ENCODE measurements around the gene ZRANB2.

The ZRANB2 gene

DNA sequence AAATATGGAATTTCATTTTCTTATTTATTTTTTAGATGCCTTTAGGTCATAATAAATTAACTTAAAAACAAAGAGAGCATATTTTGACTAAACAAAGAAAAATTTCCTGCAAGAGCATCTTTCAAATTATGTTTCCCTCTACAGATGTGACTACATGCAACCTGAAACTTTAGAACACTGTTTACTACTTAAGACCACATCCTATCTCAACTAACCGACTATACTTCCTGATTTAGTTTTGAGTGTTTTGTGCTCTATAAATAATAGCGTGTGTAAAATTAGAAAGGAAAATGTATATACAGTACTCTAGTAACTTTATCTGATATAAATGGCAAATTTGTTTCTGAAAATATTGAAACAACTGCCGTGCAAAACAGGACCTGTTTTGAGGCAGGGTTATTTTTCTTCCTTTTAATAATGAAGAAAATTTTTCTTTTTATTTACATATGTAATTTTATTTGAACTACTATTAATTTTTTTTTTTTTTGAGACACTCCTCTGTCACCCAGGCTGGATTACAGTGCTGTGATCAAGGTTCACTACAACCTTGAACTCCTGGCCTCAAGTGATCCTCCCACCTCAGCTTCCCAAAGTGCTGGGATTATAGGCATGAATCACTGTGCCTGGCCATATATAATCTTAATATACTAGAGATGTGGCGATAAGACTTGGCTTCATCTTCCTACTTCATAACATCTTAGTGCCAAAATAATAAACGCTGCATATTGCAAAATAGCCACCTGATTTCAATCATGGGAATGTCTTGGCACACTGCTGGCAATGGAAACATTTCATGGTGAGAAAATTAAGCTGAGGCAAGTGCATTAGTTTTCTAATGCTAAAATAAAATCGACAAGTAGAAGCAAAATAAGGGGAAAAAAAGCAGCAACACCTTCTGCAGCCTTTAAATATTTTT, 12.3 kb downstream of the ZRANB2 start:
- DNase-seq, result no peak

GRCh38 chr1:71054791-71055190, 26.0 kb downstream of the ZRANB2 start:
- DNase-seq, result no peak

GRCh38 chr1:71054281-71054731, 26.5 kb downstream of the ZRANB2 start:
- no peak for DNase-seq

GRCh38 chr1:71053758-71054157, 27.1 kb downstream of the ZRANB2 start:
- no peak for DNase-seq

DNA sequence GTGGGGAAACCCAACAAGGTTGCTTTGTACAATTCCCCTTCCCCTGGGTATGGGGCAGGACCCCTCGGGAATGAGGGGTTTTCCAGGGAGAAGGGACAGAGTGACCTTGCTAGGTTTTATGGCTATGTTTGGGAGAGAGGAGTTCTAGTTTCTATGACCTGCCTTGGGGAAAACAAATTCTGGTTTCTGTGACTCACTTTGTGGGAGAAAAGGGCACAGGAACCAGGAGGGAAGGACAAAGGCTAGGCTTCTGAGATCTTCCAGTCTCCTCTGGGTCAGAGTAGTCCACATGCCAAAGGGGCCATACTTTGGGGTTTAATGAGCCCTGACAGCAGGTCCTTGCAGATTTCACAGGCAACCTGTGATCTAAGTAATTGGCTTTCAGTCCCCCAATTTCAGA, 27.7 kb downstream of the ZRANB2 start:
- DNase-seq, result no peak

GRCh38 chr1:71049951-71050598, 30.8 kb downstream of the ZRANB2 start:
- DNase-seq, result no peak

- peak; percentile 67 for DNase-seq
These were observed 32.9 kb downstream of the ZRANB2 start, which contains the start of gene PTGER3 for GRCh38 chr1:71047635-71048607. Gene PTGER3 (minus strand): TSS chr1:71047816. CDS start chr1:71047577, 239 bp downstream.

DNA sequence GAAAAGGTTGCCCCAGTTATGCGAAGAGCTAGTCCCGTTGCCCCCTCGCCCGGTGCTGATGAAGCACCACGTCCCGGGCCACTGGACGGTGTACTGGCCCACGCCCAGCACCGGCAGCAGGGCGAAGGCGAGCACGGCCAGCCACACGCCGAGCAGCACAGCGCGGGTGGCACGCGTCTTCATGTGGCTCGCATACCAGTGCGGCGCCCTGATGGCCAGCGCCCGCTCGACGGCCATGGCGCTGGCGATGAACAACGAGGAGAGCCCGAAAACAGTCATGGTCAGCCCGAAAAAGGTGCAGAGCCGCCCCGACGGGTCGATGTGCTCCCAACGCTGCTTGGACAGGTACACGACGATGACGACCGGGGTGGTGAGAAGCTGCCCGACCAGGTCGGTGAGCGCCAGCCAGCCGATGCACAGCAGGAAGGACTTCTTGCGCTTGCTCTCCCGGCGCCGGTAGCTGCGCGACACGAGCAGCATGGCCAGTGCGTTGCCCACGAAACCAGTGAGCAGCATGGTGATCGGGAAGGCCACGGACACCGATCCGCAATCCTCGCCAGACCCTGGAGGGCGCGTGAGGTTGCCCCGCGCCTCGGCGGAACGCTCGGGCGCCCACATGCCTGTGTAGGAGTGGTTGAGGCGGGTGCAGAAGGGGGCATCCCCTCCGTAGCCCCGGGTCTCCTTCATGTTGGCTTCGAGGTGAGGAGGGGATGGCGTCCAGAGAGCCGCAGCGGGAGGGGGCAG, 33.8 kb downstream of the ZRANB2 start:
- DNase-seq, result peak; percentile 17

DNA sequence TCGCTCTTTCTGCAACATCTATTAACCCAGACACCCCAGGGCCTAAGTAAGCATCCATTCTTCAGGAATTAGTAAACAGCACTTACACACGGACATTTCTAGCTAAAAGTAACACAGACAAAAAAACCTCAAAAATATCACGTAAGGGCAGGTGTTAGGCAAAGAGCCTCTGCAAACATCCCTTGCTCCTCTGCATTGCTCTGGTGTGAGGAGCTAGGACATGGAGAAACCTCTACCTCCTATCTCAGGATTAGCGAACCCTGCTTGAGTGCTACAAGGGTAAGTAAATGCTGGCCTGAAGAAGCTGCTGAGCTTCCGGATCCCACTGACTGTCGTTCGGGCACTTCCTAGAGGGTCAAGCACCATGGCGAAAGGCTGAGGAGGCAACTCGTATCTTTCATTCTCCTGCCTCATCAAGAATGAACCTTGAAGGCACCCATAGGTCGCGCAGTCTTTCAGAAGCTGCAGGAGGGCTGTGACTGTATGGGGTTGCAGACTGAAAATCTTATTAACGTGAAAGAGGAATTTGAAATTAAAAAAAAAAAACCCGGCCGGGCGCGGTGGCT, 35.3 kb downstream of the ZRANB2 start:
- DNase-seq, result no peak

GRCh38 chr1:71044833-71045232, 36.0 kb downstream of the ZRANB2 start:
- no peak for DNase-seq

DNA sequence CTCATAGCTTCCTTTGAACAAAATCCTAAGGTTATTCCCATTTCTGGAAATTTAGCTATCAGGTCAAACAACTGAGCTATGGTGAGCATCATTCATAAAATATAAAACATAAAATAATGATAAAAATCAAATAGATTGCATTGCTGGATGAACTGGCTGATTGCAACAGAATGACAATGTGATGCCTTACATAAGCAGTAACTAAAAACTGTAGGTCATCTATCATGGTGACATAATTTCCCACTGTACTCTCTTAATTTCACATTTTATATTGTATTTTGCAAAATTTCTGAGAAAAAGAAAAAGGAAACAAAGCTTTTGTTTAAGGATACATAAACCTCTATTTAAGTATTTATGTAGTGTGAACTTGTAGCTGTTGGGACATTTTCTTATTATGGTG, 37.8 kb downstream of the ZRANB2 start:
- DNase-seq, result no peak

- no peak for DNase-seq
These were observed 39.0 kb downstream of the ZRANB2 start for GRCh38 chr1:71041806-71042205.

DNA sequence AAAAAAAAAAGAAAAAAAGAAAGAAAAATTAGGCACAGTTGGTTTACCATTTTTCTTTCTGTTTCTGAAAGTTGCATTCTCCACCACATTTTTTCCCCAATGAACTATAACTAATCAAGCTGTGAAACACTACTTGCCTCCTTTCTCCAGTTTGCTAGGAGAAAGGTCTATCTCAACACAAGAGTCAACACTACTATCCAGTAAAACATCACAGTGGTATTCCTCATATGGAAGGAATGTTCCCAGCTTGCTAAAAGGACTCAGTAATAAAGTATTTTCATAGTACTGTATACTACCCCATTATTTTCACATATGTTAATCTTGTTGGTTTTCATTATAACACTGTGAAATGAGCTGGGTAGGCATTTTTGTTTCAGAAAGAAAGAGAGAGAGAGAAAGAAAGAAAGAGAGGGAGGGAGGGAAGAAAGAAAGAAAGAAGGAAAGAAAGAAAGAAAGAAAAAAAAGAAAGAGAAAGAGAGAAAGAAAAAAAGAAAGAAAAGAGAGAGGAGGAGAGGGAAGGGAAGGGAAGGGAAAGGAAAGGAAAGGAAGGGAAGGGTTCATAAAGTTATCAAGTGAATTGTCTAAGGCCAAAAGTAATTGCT, 41.1 kb downstream of the ZRANB2 start:
- no peak for DNase-seq

DNA sequence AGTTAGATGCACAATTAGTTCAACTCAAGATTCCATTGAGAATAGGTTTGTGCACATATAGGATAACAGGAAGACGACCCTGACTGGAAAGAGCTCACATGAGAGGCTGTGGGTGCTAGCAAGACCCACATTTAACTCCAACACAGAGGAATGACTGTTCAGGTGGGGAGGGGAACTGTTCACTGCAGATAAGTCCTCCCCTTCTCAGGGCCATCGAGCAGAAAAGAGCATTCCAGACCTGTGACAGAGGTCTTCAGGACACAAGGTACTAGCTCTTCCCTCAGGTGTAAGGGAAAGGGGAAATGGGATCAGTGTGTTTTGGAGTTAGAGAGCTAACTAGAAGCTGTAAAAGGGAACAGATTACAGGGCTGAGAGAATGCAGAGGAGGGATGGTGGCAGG, 41.9 kb downstream of the ZRANB2 start:
- no peak for DNase-seq

- DNase-seq, result no peak
These were observed 42.8 kb downstream of the ZRANB2 start for GRCh38 chr1:71037829-71038620.

GRCh38 chr1:71037066-71037465, 43.8 kb downstream of the ZRANB2 start:
- no peak for DNase-seq

- DNase-seq, result no peak
These were observed 47.7 kb downstream of the ZRANB2 start for GRCh38 chr1:71033136-71033535.

GRCh38 chr1:71031426-71031825, 49.4 kb downstream of the ZRANB2 start:
- DNase-seq, result no peak

- DNase-seq, result no peak
These were observed 50.8 kb downstream of the ZRANB2 start for GRCh38 chr1:71030026-71030425.

DNA sequence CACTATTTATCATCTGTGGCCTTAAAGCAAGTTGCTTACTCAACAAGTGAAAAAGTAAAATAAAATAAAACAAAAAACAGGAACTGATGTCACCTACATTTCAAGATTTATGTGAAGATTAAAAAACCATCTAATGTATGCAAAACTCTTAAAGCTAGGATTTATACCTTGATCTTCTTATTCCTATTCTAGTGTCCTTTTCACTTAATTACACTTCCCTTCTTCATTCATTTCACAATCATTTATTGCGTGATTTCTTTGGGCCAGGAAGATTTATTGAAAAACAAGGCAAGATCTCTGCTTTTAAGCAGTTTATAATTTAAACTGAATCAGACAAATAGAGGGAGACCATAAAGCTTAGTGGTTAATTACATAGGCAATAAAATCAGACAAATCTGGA, 51.9 kb downstream of the ZRANB2 start:
- no peak for DNase-seq

GRCh38 chr1:71027991-71028390, 52.8 kb downstream of the ZRANB2 start:
- no peak for DNase-seq

Data from activated CD8-positive, alpha-beta memory T cell treated with anti-CD3 and anti-CD28 coated beads, Interleukin-2, amount 50 U/mL, for 4 hours (primary cell).